HUES48 (cell line): ENCODE measurements around the gene GCG.

Experiments
- H3K27ac ChIP-seq: one replicate; pipeline ENCODE4 v1.7.0; 2013; ENCODE audit warnings: low read depth, low read length, inconsistent platforms
- H3K27me3 ChIP-seq: 2 replicates; pipeline ENCODE4 v1.6.1; 2013; ENCODE audit warnings: mild to moderate bottlenecking, low read length; ENCODE audit not compliant: control insufficient read depth, insufficient read depth
- H3K36me3 ChIP-seq: 2 replicates; pipeline ENCODE4 v1.6.1; 2013; ENCODE audit warnings: low read length; ENCODE audit not compliant: control insufficient read depth, insufficient read depth
- H3K4me1 ChIP-seq: 2 replicates; pipeline ENCODE4 v1.6.1; 2013; ENCODE audit warnings: mild to moderate bottlenecking, low read length; ENCODE audit not compliant: control insufficient read depth, insufficient read depth
- H3K4me3 ChIP-seq: 2 replicates; pipeline ENCODE4 v1.5.1; 2013; ENCODE audit warnings: mild to moderate bottlenecking, low read depth, low read length
- H3K9ac ChIP-seq: 2 replicates; pipeline ENCODE4 v1.6.1; 2013; ENCODE audit warnings: mild to moderate bottlenecking, low read depth, low read length, moderate library complexity
- H3K9me3 ChIP-seq: 2 replicates; pipeline ENCODE4 v1.6.1; 2013; ENCODE audit warnings: low read length; ENCODE audit not compliant: control insufficient read depth, insufficient read depth

The GCG gene

DNA sequence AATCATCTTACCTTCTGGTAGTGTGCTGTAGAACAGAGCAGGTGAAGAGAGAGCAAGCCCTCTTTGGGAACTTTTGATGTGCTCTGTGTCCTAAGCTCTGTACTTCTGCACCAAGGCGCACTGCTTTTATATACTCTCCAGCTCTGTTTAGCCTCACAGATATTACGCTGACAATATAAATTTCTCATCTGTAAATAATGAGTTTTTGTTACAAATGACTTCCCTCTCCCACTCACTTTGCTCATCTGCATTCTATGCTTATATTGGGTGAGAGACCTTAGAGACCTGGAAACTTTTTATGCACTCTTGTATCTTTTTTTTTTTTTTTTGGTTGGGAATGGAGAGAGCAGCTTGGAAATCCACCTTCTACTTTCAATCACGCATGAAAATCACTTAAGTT, at the start of gene GCG:
TSS of gene GCG (minus strand) at position 101 of the 400 bp plus-strand sequence. CDS start 3,069 bp downstream, outside the sequence.
- no peaks in the 10 kb centered on the region for H3K36me3 ChIP-seq
- peaks cover 11% of the 10 kb centered on the region; the same call in 1 of the 2 replicates for H3K4me1 ChIP-seq
- no peak within 1 kb of the TSS for H3K4me3 ChIP-seq
- H3K9ac ChIP-seq = no peak within 1 kb of the TSS
- H3K27me3 ChIP-seq = no peaks in the 10 kb centered on the region
- H3K9me3 ChIP-seq = no peaks in the 10 kb centered on the region
- H3K27ac ChIP-seq = no peak within 1 kb of the TSS

DNA sequence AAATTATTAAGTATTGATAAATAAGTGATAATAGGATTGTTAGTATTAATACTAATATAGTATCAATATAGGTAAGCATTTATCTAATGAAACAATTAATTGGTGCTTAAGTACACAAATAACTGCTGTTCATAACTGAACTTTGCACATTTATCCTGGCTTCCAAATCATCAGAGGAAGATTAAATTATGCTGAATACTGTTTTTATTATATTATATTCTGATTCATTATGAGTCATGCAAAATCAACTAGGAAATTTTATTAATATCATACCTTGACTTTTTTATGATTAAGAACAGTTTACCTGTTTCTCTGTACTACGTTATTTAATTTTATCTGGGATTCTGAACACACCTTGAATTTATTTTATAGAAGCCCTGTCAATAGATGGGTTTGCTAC, 48.6 kb upstream of the GCG start:
- no peaks in the 10 kb centered on the region for H3K36me3 ChIP-seq
- H3K9ac ChIP-seq = no peak overlapping the region
- H3K4me1 ChIP-seq = no peaks in the 10 kb centered on the region; the same call in 1 of the 2 replicates
- H3K27ac ChIP-seq = no peak overlapping the region
- H3K27me3 ChIP-seq = no peaks in the 10 kb centered on the region
- H3K4me3 ChIP-seq = no peak overlapping the region
- H3K9me3 ChIP-seq = no peaks in the 10 kb centered on the region

DNA sequence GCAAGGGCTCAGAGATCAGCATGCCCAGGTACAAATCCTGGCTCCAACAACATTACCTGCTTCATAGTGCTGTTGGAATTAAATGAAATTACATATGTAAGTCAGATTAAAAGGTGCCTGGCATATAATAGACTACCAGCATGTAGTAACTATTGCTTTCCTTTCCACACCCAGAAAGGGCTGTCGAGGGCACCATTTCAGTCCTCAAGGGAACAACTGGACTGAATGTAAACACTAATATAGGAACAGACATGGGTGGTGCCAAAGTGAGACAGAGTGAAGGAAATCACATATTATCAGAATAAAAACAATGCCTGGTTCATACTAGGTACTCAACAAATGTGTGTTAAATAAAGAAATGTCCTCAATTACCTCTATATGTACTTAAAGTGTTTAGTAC, 47.9 kb upstream of the GCG start:
- Histone ChIP-seq H3K27ac (no peak overlapping the region), H3K9me3 (no peaks in the 10 kb centered on the region), H3K27me3 (no peaks in the 10 kb centered on the region), H3K9ac (no peak overlapping the region), H3K36me3 (no peaks in the 10 kb centered on the region), H3K4me1 (no peaks in the 10 kb centered on the region; the same call in 1 of the 2 replicates), H3K4me3 (no peak overlapping the region)

DNA sequence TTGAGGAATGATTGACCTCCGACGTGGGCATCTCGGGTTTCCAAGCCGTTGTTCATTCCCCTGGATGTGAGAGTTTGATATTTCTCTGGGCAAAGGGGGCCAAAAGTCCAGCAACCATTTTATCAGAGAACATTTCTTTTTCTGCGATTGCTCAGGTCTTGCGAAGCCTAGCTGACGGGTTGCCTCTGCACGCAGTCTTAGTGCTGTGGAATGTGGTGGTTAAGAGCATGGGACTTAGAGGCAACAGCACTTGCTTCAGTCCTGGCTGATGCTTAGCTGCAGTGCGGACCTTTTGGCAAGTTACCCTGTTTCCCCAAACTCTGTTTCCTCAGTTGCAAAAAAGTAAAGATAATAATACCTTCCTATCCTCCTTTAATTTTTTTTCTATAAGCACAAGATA, 46.2 kb upstream of the GCG start:
- no peaks in the 10 kb centered on the region; the same call in 1 of the 2 replicates for H3K4me1 ChIP-seq
- no peaks in the 10 kb centered on the region for H3K9me3 ChIP-seq
- H3K27ac ChIP-seq = no peak overlapping the region
- no peak overlapping the region for H3K4me3 ChIP-seq
- no peaks in the 10 kb centered on the region for H3K27me3 ChIP-seq
- H3K9ac ChIP-seq = no peak overlapping the region
- no peaks in the 10 kb centered on the region for H3K36me3 ChIP-seq

DNA sequence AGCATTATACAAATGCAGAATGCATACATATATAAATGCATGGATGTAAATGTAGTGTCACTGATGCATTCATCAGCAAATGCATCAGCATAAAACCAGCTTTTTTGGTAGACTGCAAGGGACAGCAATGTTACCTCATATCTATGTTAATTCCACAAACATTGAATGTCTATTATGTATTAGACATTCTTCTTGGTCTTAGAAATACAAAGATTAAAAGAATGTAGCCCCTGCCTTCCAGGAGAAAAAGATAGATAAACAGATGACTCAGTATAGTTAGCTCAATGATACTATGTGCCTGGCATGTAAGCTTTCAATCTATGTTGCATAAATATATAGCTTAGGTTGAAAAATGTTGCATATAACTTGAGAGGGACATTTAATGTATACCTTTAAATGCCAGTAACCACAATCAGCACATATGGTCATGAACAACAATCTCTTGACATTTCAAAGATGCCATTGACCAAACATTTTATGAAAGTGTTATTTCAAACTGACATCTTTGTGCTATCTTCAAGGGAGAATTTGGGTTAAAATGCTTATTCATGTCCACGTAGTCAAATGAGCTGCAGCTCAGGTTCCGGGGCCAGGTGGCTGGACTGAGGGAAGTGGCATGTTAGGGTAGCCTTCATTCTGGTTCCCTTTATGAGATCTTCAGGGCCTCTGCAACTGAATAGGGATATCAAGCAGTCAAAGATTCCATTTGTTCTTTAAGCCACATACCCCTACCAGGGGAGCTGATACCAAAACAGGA, 45.2 kb upstream of the GCG start:
- Histone ChIP-seq H3K9me3 (no peaks in the 10 kb centered on the region), H3K4me3 (no peak overlapping the region), H3K4me1 (no peaks in the 10 kb centered on the region; the same call in 1 of the 2 replicates), H3K36me3 (no peaks in the 10 kb centered on the region), H3K27ac (no peak overlapping the region), H3K9ac (no peak overlapping the region), H3K27me3 (no peaks in the 10 kb centered on the region)

DNA sequence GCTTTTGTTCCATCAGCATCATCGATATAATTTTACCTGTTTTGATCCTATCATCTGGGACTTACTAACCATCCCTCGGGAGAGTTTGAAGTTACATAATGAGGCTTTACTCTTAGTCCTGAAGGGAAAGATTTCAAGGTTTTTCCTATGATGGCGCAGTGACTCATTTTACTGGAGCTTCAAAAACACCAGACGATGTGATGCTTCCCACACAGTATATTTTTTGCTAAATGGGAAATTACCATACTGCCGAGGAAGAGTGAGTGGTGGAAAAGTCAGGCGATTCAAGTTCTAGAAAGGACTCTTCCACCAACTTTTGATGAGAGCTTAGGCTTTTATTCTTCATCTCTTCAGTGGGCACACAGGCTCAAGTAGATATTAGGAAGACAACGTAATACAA, 44.6 kb upstream of the GCG start:
- no peak overlapping the region for H3K9ac ChIP-seq
- no peaks in the 10 kb centered on the region for H3K9me3 ChIP-seq

DNA sequence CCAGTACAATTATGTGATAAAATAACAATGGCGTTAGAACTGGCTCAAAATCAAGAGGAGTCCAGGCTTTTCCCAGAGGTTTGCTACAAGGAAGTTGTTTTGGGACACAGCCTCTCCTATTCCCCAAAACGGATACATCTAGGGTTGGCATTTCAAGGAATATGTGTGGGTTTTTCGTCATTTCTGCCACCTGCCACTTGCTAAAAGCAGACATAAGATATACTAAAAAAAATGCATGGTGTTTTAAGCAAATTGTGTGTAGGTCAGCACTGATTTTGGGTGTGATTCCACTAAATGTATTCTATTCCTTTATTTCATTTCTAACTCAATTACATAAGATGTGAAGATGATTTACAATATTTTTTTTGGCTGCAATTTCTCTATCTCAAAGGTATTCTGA, 36.4 kb upstream of the GCG start:
- H3K9me3 ChIP-seq = no peaks in the 10 kb centered on the region
- no peaks in the 10 kb centered on the region for H3K4me1 ChIP-seq
- no peaks in the 10 kb centered on the region for H3K27me3 ChIP-seq
- no peak overlapping the region for H3K9ac ChIP-seq
- H3K4me3 ChIP-seq = no peak overlapping the region
- no peaks in the 10 kb centered on the region for H3K36me3 ChIP-seq
- H3K27ac ChIP-seq = no peak overlapping the region

More for the DNA sequence above, 44.6 kb upstream of the GCG start:
- no peaks in the 10 kb centered on the region for H3K36me3 ChIP-seq
- H3K4me1 ChIP-seq = no peaks in the 10 kb centered on the region; the same call in 1 of the 2 replicates
- H3K27me3 ChIP-seq = no peaks in the 10 kb centered on the region
- H3K27ac ChIP-seq = no peak overlapping the region
- H3K4me3 ChIP-seq = no peak overlapping the region

DNA sequence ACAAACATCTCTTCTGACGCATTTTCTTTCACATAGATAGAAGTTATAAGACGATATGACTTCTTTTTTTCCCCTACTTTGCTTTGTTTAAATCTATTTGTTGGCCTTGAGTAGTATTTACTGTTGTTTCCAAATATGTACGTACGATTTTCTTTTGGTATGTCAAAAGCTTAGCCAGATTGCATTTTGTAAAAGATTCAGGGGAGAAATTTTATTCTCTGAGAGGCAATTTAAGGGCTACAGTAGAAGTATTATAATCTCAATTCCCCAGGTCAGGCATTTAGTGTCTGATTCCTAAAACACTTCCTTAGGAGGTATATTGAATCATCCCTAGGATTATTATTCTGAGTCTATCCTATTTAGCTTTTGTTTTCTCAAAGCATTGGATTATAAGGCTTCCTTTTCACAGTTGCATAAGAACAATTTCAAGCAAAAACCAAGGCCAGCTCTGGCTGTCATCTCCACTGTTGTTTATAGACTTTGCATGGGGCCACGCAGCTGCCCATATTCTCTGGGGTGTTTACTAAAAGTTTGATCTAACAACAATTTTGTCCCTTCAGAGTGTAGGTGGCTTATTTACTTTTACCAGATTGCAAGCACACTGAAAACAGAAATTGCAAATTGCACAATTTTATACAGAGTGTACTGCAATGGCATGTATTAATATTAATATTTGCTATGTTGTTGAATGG, 33.6 kb upstream of the GCG start:
- H3K27ac ChIP-seq = no peak overlapping the region
- no peaks in the 10 kb centered on the region for H3K4me1 ChIP-seq
- no peaks in the 10 kb centered on the region for H3K9me3 ChIP-seq
- no peaks in the 10 kb centered on the region for H3K36me3 ChIP-seq
- no peaks in the 10 kb centered on the region for H3K27me3 ChIP-seq
- no peak overlapping the region for H3K9ac ChIP-seq
- no peak overlapping the region for H3K4me3 ChIP-seq

DNA sequence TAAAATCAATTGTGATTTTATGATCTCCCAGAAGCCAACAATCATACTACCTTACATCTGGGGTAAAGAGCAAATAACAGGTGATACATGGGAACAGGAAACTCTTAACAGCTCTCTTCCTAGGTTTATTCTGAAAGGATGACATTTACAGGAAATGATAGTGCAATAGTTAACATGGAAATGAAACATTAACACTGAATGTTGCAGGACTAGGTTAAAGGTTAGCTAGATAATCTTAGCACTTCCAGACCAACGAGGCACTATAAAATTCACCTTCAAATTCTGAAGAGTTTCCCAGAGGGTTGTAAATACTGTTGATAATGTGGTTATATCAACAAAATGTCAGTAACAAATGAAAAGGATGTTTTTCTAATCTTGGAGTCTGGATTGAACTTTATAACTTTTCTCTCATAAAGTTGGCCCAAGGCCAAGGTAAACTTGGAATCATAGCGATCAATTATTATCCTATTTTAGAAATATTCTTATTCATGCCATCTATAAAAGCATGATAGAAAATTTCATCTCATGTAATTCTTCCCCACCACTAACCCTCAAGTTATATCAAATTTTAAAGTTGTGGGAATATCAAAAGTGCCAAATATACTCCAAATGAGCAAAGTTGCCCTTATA, 32.9 kb upstream of the GCG start:
- no peaks in the 10 kb centered on the region for H3K36me3 ChIP-seq
- no peaks in the 10 kb centered on the region for H3K9me3 ChIP-seq
- H3K27me3 ChIP-seq = no peaks in the 10 kb centered on the region
- no peak overlapping the region for H3K4me3 ChIP-seq
- no peak overlapping the region for H3K27ac ChIP-seq
- H3K4me1 ChIP-seq = no peaks in the 10 kb centered on the region
- no peak overlapping the region for H3K9ac ChIP-seq

DNA sequence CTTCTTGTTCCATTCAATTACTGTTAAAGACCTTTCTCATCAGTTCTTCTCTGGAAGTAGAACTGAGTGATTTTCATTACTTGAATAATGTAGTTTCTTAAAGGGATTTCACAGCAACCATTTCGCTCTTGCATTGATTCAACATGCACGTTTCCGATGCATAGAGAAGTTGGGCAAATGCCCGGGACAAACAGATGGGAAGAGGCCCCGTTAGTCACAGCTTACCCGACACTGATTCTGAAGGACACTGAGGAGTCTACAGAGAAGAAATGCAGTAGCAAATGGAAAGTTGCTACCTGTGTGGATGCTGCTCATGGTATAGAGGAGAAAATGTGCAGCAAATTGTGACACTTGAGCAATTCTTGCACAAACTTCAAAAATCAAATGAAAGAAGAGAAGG, 32.3 kb upstream of the GCG start:
- no peaks in the 10 kb centered on the region for H3K27me3 ChIP-seq
- no peaks in the 10 kb centered on the region for H3K4me1 ChIP-seq
- H3K27ac ChIP-seq = no peak overlapping the region
- no peaks in the 10 kb centered on the region for H3K36me3 ChIP-seq
- H3K4me3 ChIP-seq = no peak overlapping the region
- no peak overlapping the region for H3K9ac ChIP-seq
- no peaks in the 10 kb centered on the region for H3K9me3 ChIP-seq

DNA sequence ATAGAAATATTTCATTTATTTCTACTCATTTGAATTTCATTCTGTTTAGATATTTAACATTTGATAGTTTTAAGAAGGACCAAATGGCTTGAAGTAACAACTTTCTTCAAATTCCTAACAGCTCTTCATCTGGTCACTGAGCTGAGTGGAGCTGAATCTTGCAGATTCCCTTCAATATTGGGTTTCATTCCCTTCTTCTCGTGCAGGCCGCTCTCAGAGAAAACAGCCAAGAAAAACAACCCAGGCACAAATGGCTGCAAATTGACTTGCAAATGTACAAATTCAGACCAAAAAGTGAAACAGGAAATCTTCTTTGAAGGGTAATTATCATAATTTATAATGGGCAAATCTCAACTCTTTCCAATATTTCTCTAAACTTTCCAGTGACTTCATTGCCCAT, 30.3 kb upstream of the GCG start:
- Histone ChIP-seq H3K4me3 (no peak overlapping the region), H3K27ac (no peak overlapping the region), H3K9ac (no peak overlapping the region), H3K4me1 (no peaks in the 10 kb centered on the region), H3K27me3 (no peaks in the 10 kb centered on the region), H3K36me3 (no peaks in the 10 kb centered on the region), H3K9me3 (no peaks in the 10 kb centered on the region)
